OCI-LY1 (cell line): ENCODE data around the gene ATP5F1B.

ENCODE experiments used
- H2AFZ ChIP-seq: fragments of 200-600 bp; sonication (generic), shearing (Covaris generic); 2 replicates; pipeline ENCODE4 v1.6.0; 2014; ENCODE audit warnings: antibody characterized with exemption, mild to moderate bottlenecking, low read length
- H3F3A ChIP-seq: fragments of 200-600 bp; sonication (generic), shearing (Covaris generic); 2 replicates; pipeline ENCODE4 v1.6.0; 2014; ENCODE audit warnings: mild to moderate bottlenecking, antibody characterized with exemption, low read length, moderate library complexity; ENCODE audit not compliant: insufficient read depth
- H3K27ac ChIP-seq: fragments of 200-600 bp; sonication (generic); 2 replicates; pipeline ENCODE4 v1.5.1; 2014; ENCODE audit warnings: low read length, mixed run types, mild to moderate bottlenecking, low read depth; ENCODE audit not compliant: poor library complexity, severe bottlenecking
- H3K27me3 ChIP-seq: fragments of 200-600 bp; sonication (generic); 2 replicates; pipeline ENCODE4 v1.6.0; 2014; ENCODE audit warnings: antibody characterized with exemption, mild to moderate bottlenecking, low read length, moderate library complexity; ENCODE audit not compliant: insufficient read depth
- H3K36me3 ChIP-seq: fragments of 200-600 bp; sonication (generic); 2 replicates; pipeline ENCODE4 v1.6.1; 2014; ENCODE audit warnings: mild to moderate bottlenecking, antibody characterized with exemption, low read length, moderate library complexity, mixed read lengths; ENCODE audit not compliant: insufficient read depth
- H3K4me1 ChIP-seq: fragments of 200-600 bp; sonication (generic); 2 replicates; pipeline ENCODE4 v1.5.1; 2014; ENCODE audit warnings: mild to moderate bottlenecking, low read length, moderate library complexity; ENCODE audit not compliant: insufficient read depth, severe bottlenecking
- H3K4me2 ChIP-seq: fragments of 200-600 bp; sonication (generic), shearing (Covaris generic); 2 replicates; pipeline ENCODE4 v1.6.1; 2014; ENCODE audit warnings: low read length
- H3K4me3 ChIP-seq: fragments of 200-600 bp; sonication (generic); 2 replicates; pipeline ENCODE4 v1.5.1; 2014; ENCODE audit warnings: low read length, low read depth, mild to moderate bottlenecking, mixed read lengths; ENCODE audit not compliant: poor library complexity, severe bottlenecking
- H3K79me2 ChIP-seq: fragments of 200-600 bp; shearing (Covaris generic); 2 replicates; pipeline ENCODE4 v1.6.1; 2016; ENCODE audit warnings: mixed run types, low read length, mixed read lengths; ENCODE audit not compliant: insufficient read depth
- H3K9ac ChIP-seq: fragments of 200-600 bp; sonication (generic), shearing (Covaris generic); 2 replicates; pipeline ENCODE4 v1.6.1; 2014; ENCODE audit warnings: mild to moderate bottlenecking, low read length, mixed read lengths
- H3K9me2 ChIP-seq: fragments of 200-600 bp; sonication (generic), shearing (Covaris generic); 2 replicates; pipeline ENCODE4 v1.6.1; 2014; ENCODE audit warnings: low read depth, mild to moderate bottlenecking, low read length, mixed read lengths
- H3K9me3 ChIP-seq: fragments of 200-600 bp; shearing (Covaris generic); 2 replicates; pipeline ENCODE4 v1.6.1; 2014; ENCODE audit warnings: low read length, mixed read lengths
- H4K20me1 ChIP-seq: fragments of 200-600 bp; sonication (generic), shearing (Covaris generic); 2 replicates; pipeline ENCODE4 v1.6.0; 2016; ENCODE audit warnings: mild to moderate bottlenecking, low read length; ENCODE audit not compliant: insufficient read depth
- EZH2 ChIP-seq: fragments of 200-600 bp; sonication (generic), shearing (Covaris generic); IDR thresholded peaks from 2 replicates; pipeline ENCODE4 v1.8.0; 2017; ENCODE audit warnings: borderline replicate concordance, mixed run types, mild to moderate bottlenecking, antibody characterized with exemption, low read length, moderate library complexity, mixed read lengths
- TF ChIP-seq, protein P1 (sequence below): fragments of 200-600 bp; sonication (generic), shearing (Covaris generic); IDR thresholded peaks from 2 replicates; pipeline ENCODE4 v1.5.1; 2017; ENCODE audit warnings: mild to moderate bottlenecking, antibody characterized with exemption, low read length, moderate library complexity, mixed read lengths

ATP5F1B gene

DNA sequence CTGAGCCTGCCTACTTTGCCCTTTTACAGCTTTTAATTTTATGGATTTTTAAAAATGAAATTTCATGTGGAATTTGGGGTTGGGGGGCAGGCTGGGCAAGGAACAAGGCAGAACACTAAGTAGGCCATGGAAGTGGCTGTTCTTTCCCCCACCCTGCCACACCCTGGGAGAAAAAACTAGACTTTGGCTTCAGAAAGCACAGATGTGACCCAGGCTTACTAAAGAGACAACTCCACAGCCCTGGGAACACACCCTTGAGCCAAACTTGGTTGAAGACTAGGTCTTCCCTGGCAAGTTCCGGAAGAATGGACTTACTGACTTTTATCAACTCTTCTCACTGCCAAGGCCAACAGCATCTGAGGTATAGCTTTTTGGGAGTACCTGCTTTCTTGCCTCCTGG, 56.0 kb downstream of the ATP5F1B start:
- Histone ChIP-seq H3K9me3 (no peaks in the 10 kb centered on the region), H3K4me1 (no peaks in the 10 kb centered on the region), H3F3A (no peaks in the 10 kb centered on the region), H3K9me2 (no peaks in the 10 kb centered on the region), H3K79me2 (no peaks in the 10 kb centered on the region), H2AFZ (no peak overlapping the region), H3K4me3 (no peak overlapping the region), H3K27me3 (no peaks in the 10 kb centered on the region), H3K27ac (no peak overlapping the region), H3K9ac (no peak overlapping the region), H3K36me3 (no peaks in the 10 kb centered on the region), H4K20me1 (no peaks in the 10 kb centered on the region), H3K4me2 (no peak overlapping the region)
- TF ChIP-seq, protein P1, sequence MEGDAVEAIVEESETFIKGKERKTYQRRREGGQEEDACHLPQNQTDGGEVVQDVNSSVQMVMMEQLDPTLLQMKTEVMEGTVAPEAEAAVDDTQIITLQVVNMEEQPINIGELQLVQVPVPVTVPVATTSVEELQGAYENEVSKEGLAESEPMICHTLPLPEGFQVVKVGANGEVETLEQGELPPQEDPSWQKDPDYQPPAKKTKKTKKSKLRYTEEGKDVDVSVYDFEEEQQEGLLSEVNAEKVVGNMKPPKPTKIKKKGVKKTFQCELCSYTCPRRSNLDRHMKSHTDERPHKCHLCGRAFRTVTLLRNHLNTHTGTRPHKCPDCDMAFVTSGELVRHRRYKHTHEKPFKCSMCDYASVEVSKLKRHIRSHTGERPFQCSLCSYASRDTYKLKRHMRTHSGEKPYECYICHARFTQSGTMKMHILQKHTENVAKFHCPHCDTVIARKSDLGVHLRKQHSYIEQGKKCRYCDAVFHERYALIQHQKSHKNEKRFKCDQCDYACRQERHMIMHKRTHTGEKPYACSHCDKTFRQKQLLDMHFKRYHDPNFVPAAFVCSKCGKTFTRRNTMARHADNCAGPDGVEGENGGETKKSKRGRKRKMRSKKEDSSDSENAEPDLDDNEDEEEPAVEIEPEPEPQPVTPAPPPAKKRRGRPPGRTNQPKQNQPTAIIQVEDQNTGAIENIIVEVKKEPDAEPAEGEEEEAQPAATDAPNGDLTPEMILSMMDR, result no peak
- TF ChIP-seq EZH2, result no peak
